ENCODE data around the gene TTC7B.

GRCh38 chr14:90543876-90544275 lies 272.4 kb downstream of the TTC7B start:
- no peak for TF ChIP-seq CTCF (IDR thresholded peaks at IDR 0.05)
- no peak for TF ChIP-seq POLR2A (IDR thresholded peaks at IDR 0.05)
- no peak for TF ChIP-seq POLR2AphosphoS5 (IDR thresholded peaks at IDR 0.05)
- no peak for TF ChIP-seq EP300 (IDR thresholded peaks at IDR 0.05)
